HEK293 (cell line): ENCODE data around the gene MDFI.

Source experiments
- YY1 ChIP-seq: fragments of 450-650 bp; formaldehyde crosslinking; IDR thresholded peaks from 2 replicates; pipeline ENCODE4 v1.5.1; 2018; ENCODE audit warnings: missing biosample characterization, missing genetic modification characterization
- TF ChIP-seq, protein P1 (sequence below): fragments of 450-650 bp; formaldehyde crosslinking; IDR thresholded peaks from 2 replicates; pipeline ENCODE4 v1.5.1; 2016; ENCODE audit warnings: missing biosample characterization, missing genetic modification characterization

DNA sequence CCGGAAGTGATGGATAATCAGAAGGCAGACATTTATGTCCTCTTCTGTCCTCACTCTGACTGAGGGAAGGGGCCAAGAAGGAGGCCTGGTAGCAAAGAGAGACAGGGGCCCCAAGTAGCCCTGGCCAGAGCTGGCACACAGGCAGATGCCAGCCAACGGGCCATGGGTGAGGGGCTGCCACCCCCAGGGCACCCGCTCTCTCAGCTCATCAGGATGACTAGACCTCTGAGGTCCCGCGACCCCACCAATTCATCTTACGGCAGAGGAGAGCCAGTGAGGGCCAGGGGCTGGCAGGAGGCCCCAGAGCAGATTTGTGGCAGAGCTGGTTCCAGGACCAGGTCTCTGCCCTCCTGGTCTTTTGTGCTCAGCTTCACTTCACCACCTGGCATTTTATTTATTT, 43.1 kb upstream of the MDFI start:
- no peak for TF ChIP-seq YY1
- TF ChIP-seq, protein P1, sequence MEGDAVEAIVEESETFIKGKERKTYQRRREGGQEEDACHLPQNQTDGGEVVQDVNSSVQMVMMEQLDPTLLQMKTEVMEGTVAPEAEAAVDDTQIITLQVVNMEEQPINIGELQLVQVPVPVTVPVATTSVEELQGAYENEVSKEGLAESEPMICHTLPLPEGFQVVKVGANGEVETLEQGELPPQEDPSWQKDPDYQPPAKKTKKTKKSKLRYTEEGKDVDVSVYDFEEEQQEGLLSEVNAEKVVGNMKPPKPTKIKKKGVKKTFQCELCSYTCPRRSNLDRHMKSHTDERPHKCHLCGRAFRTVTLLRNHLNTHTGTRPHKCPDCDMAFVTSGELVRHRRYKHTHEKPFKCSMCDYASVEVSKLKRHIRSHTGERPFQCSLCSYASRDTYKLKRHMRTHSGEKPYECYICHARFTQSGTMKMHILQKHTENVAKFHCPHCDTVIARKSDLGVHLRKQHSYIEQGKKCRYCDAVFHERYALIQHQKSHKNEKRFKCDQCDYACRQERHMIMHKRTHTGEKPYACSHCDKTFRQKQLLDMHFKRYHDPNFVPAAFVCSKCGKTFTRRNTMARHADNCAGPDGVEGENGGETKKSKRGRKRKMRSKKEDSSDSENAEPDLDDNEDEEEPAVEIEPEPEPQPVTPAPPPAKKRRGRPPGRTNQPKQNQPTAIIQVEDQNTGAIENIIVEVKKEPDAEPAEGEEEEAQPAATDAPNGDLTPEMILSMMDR (tag by site-specific recombination) = no peak
